ENCODE measurements around the gene ISOC1.
A peak's percentile ranks its signal among the peaks of the same experiment; 100 is the strongest.

Gene ISOC1

GRCh38 chr5:129094087-129094923 lies at the start of gene ISOC1:
TSS of gene ISOC1 (plus strand) at chr5:129094749. CDS start at chr5:129094767, 18 bp downstream.
- DNase-seq, result peak; percentile 86

- no peak for DNase-seq
Measured at GRCh38 chr5:129046151-129046550, 48.4 kb upstream of the ISOC1 start.

GRCh38 chr5:129048509-129048908 lies 46.0 kb upstream of the ISOC1 start:
- DNase-seq, result no peak

- DNase-seq, result no peak
Measured at GRCh38 chr5:129049126-129049799, 45.3 kb upstream of the ISOC1 start.

- no peak for DNase-seq
Measured at GRCh38 chr5:129051283-129051682, 43.3 kb upstream of the ISOC1 start.

- DNase-seq, result no peak
Measured at GRCh38 chr5:129053438-129053837, 41.1 kb upstream of the ISOC1 start.

GRCh38 chr5:129057329-129057728 lies 37.2 kb upstream of the ISOC1 start:
- DNase-seq, result no peak

- DNase-seq, result no peak
Measured at GRCh38 chr5:129061849-129062248, 32.7 kb upstream of the ISOC1 start.

- no peak for DNase-seq
Measured at GRCh38 chr5:129063483-129064113, 31.0 kb upstream of the ISOC1 start.

GRCh38 chr5:129065721-129066120 lies 28.8 kb upstream of the ISOC1 start:
- no peak for DNase-seq

GRCh38 chr5:129067745-129068144 lies 26.8 kb upstream of the ISOC1 start:
- no peak for DNase-seq

- DNase-seq, result no peak
Measured at GRCh38 chr5:129069292-129069691, 25.3 kb upstream of the ISOC1 start.

- no peak for DNase-seq
Measured at GRCh38 chr5:129073111-129073510, 21.4 kb upstream of the ISOC1 start.

GRCh38 chr5:129074903-129075302 lies 19.6 kb upstream of the ISOC1 start:
- no peak for DNase-seq

GRCh38 chr5:129077433-129078075 lies 17.0 kb upstream of the ISOC1 start:
- no peak for DNase-seq

GRCh38 chr5:129078247-129078646 lies 16.3 kb upstream of the ISOC1 start:
- DNase-seq, result no peak

- no peak for DNase-seq
Measured at GRCh38 chr5:129078660-129079059, 15.9 kb upstream of the ISOC1 start.

GRCh38 chr5:129079496-129079895 lies 15.1 kb upstream of the ISOC1 start:
- no peak for DNase-seq

GRCh38 chr5:129080766-129081165 lies 13.8 kb upstream of the ISOC1 start:
- DNase-seq, result no peak

GRCh38 chr5:129082225-129083136 lies 12.1 kb upstream of the ISOC1 start:
- DNase-seq, result no peak

- DNase-seq, result peak; percentile 51
Measured at GRCh38 chr5:129094924-129095899, 663 bp downstream of the ISOC1 start.

All from GDM1 (cell line).